ENCODE data around the gene ACOX3. TPM values are rescaled to one million over a fixed set of nuclear protein-coding genes. Genes with fewer than 3 reads are reported as not detected.
"Not testable (repeated sequence)": the region's sequence is repeated elsewhere in the genome, so short reads cannot be mapped to it uniquely, and the experiment has no call there.

Gene ACOX3
- total RNA-seq, 1 donor from 2014 or later, result 34.0 TPM

DNA sequence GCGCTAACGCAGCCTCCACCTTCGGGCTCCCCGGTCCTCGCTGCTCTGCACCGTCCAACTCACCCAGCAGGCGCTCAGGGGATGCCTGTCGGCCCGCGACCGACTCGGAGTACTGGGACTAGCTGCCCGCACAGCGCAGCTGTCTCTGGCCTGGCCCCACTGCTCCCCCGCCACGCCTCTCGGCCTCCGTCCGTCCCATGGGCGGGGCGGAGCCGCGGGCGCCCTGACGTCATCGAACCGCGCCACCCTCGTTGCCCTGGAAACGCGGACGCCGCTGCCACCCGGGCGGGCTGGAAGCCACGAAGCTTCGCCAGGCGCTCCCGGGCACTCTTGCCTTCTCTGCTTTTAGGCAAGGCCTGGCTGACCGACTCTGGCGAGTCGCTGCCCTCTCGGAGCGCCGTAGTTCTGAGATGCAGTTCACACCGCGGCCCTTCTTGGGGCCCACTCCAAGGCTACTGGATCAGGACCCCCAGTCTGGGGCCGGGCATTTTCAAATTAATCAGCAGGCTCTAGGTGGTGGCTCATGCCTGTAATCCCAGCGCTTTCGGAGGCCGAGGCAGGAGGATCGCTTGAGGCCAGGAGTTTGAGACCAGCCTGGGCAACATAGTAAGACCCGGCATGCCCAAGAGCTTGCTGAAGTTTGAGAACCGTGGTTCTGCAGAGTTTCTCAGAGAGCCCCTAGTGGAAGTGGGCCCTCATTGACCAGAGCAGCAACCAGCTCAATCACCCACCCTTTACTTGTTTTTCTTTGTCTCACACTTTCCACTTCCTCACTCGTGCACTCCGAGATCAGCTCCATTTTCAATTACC, 12.0 kb downstream of the ACOX3 start:
- H3K4me1 Mint-ChIP-seq (ENCODE audit: unreplicated experiment), result peaks cover 34% of the 10 kb centered on the region
- TF ChIP-seq CTCF (conservative IDR thresholded peaks at IDR 0.05), result peak; percentile 68
- H3K36me3 Mint-ChIP-seq, result peaks cover 3% of the 10 kb centered on the region
- H3K4me3 Mint-ChIP-seq, result peak overlapping the region; percentile 96
- no peaks in the 10 kb centered on the region for H3K9me3 Mint-ChIP-seq
- H3K27ac Mint-ChIP-seq, result peak overlapping the region; percentile 79
- peak; percentile 98 for DNase-seq (ENCODE audit: extremely low spot score, unreplicated experiment)
- no peaks in the 10 kb centered on the region for H3K27me3 Mint-ChIP-seq

- H3K9me3 Mint-ChIP-seq, result no peaks in the 10 kb centered on the region
- H3K4me1 Mint-ChIP-seq (ENCODE audit: unreplicated experiment), result peaks cover 29% of the 10 kb centered on the region
- H3K27me3 Mint-ChIP-seq, result no peaks in the 10 kb centered on the region
- peaks cover 3% of the 10 kb centered on the region for H3K36me3 Mint-ChIP-seq
- no peak for TF ChIP-seq CTCF (conservative IDR thresholded peaks at IDR 0.05)
- H3K27ac Mint-ChIP-seq, result peak overlapping the region; percentile 79
- DNase-seq (ENCODE audit: extremely low spot score, unreplicated experiment), result no peak
- peak overlapping the region; percentile 96 for H3K4me3 Mint-ChIP-seq
These were observed 12.7 kb downstream of the ACOX3 start for GRCh38 chr4:8427761-8428287.

DNA sequence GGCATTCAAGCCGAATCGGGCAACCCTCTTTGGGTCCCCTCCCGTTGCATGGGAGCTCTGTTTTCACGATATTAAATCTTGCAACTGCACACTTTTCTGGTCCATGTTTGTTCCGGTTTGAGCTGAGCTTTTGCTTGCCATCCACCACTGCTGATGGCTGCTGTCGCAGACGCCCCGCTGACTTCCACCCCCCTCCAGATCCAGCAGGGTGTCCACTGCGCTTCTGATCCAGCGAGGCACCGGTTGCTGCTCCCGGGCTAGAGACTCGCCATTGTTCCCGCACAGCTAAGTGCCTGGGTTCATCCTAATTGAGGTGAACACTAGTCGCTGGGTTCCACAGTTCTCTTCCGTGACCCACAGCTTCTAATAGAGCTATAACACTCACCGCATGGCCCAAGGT, 13.3 kb downstream of the ACOX3 start:
- Mint-ChIP-seq H3K27ac (peak overlapping the region; percentile 79), H3K36me3 (peaks cover 3% of the 10 kb centered on the region), H3K4me3 (peak overlapping the region; percentile 96), H3K27me3 (no peaks in the 10 kb centered on the region), H3K4me1 (ENCODE audit: unreplicated experiment) (peaks cover 29% of the 10 kb centered on the region), H3K9me3 (no peaks in the 10 kb centered on the region)
- DNase-seq (ENCODE audit: extremely low spot score, unreplicated experiment), result no peak
- no peak for TF ChIP-seq CTCF (conservative IDR thresholded peaks at IDR 0.05)

- no peaks in the 10 kb centered on the region for H3K9me3 Mint-ChIP-seq
- peaks cover 42% of the 10 kb centered on the region for H3K4me1 Mint-ChIP-seq (ENCODE audit: unreplicated experiment)
- H3K4me3 Mint-ChIP-seq, result peak overlapping the region; percentile 67
- no peaks in the 10 kb centered on the region for H3K27me3 Mint-ChIP-seq
- peaks cover 11% of the 10 kb centered on the region for H3K36me3 Mint-ChIP-seq
- no peak for TF ChIP-seq CTCF (conservative IDR thresholded peaks at IDR 0.05)
- peak overlapping the region; percentile 80 for H3K27ac Mint-ChIP-seq
- no peak for DNase-seq (ENCODE audit: extremely low spot score, unreplicated experiment)
These were observed 17.7 kb downstream of the ACOX3 start for GRCh38 chr4:8422786-8423185.

DNA sequence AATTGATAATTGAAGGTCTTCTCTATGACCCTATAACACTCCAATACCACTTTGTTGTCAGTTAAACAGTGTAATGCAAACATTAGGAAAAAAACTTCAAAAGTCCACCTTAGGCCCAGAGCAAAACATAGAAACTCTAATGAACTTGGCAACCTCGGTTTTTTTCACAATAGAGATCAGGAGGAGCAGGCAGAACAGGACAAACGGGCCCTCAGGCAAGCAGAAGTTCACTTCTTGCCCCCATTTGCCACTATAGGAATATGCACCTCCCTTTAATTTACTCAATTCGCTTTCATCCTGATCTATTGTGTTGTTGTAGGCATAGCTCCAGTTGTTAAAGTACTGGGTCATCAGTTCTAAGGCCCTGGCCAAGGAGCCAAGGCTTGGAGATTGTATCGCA, 18.2 kb downstream of the ACOX3 start:
- H3K36me3 Mint-ChIP-seq, result peaks cover 11% of the 10 kb centered on the region
- H3K4me1 Mint-ChIP-seq (ENCODE audit: unreplicated experiment), result peaks cover 39% of the 10 kb centered on the region
- H3K4me3 Mint-ChIP-seq, result peak overlapping the region; percentile 67
- H3K9me3 Mint-ChIP-seq, result no peaks in the 10 kb centered on the region
- TF ChIP-seq CTCF (conservative IDR thresholded peaks at IDR 0.05), result no peak
- DNase-seq (ENCODE audit: extremely low spot score, unreplicated experiment), result no peak
- H3K27ac Mint-ChIP-seq, result peak overlapping the region; percentile 80
- H3K27me3 Mint-ChIP-seq, result no peaks in the 10 kb centered on the region

- not testable (repeated sequence) for DNase-seq (ENCODE audit: extremely low spot score, unreplicated experiment); H3K36me3 Mint-ChIP-seq; H3K27me3 Mint-ChIP-seq; H3K9me3 Mint-ChIP-seq
- H3K4me3 Mint-ChIP-seq, result peak overlapping the region; percentile 48
- H3K4me1 Mint-ChIP-seq (ENCODE audit: unreplicated experiment), result peaks cover 22% of the 10 kb centered on the region
- peak overlapping the region; percentile 68 for H3K27ac Mint-ChIP-seq
These were observed 20.4 kb downstream of the ACOX3 start for GRCh38 chr4:8420151-8420550.
